Calu3 (cell line): ENCODE measurements around the gene DAP3. TPM values are rescaled to one million over a fixed set of nuclear protein-coding genes. Genes with fewer than 3 reads are reported as not detected.
"Not testable (repeated sequence)": the region's sequence is repeated elsewhere in the genome, so short reads cannot be mapped to it uniquely, and the experiment has no call there.

Experiments
- Bru-seq: library from RNA; stranded (reverse); fragments of 400-500 nt; gene quantifications from one replicate; lab custom pipeline; 2021; lab: Mats Ljungman, UMichigan
- BruChase-seq, 2 experiments: library from RNA; stranded (reverse); fragments of 400-500 nt; gene quantifications; one replicate each; lab custom pipeline; 2021; lab: Mats Ljungman, UMichigan
- BruUV-seq: library from RNA; stranded (reverse); fragments of 400-500 nt; replicated peaks from 2 replicates; lab custom pipeline; 2021; lab: Mats Ljungman, UMichigan
- CTCF ChIA-PET: fragments of 300-600 bp; sonication (Branson Sonifier 250); formaldehyde crosslinking; loops from one replicate; lab custom pipeline; 2022; ENCODE audit warnings: antibody characterized with exemption; lab: Charles Lee
- DNase-seq: peaks from one replicate; pipeline ENCODE4 v3.0.0; 2022
- H3K27ac Mint-ChIP-seq: one replicate; pipeline ENCODE4 v1.8.0; 2022; ENCODE audit warnings: mixed read lengths; ENCODE audit not compliant: unreplicated experiment
- H3K27me3 Mint-ChIP-seq: one replicate; pipeline ENCODE4 v1.8.0; 2022; ENCODE audit warnings: mixed read lengths; ENCODE audit not compliant: unreplicated experiment
- H3K36me3 Mint-ChIP-seq: one replicate; pipeline ENCODE4 v1.8.0; 2022; ENCODE audit warnings: mild to moderate bottlenecking, moderate library complexity, mixed read lengths; ENCODE audit not compliant: insufficient read depth, unreplicated experiment
- H3K4me1 Mint-ChIP-seq: one replicate; pipeline ENCODE4 v1.8.0; 2022; ENCODE audit warnings: mild to moderate bottlenecking, low read depth, mixed read lengths; ENCODE audit not compliant: unreplicated experiment
- H3K4me3 Mint-ChIP-seq: one replicate; pipeline ENCODE4 v1.8.0; 2022; ENCODE audit warnings: mild to moderate bottlenecking, low read depth, moderate library complexity, mixed read lengths; ENCODE audit not compliant: unreplicated experiment
- H3K9me3 Mint-ChIP-seq: one replicate; pipeline ENCODE4 v1.8.0; 2022; ENCODE audit warnings: low read depth, mixed read lengths; ENCODE audit not compliant: unreplicated experiment
- intact Hi-C: fragments of 100-400 bp; cut with micrococcal nuclease; formaldehyde crosslinking; loops from one replicate; pipeline ENCODE4 v1.10.0; 2022; ENCODE audit not compliant: unreplicated experiment
- long read RNA-seq: library from polyadenylated mRNA; stranded (forward); transcript quantifications from one replicate; pipeline ENCODE4 v2.0.0, GENCODE V29; 2022
- total RNA-seq: library from RNA; stranded (reverse); gene quantifications from 2 replicates; pipeline ENCODE4 v1.2.3, GENCODE V29; 2022
- TF ChIP-seq, protein P1 (sequence below): fragments of 200-600 bp; IDR thresholded peaks from one replicate; pipeline ENCODE4 v1.8.0; 2022; ENCODE audit warnings: antibody characterized with exemption; ENCODE audit not compliant: unreplicated experiment

The DAP3 gene
- total RNA-seq = 192 and 199 TPM in 2 replicates
- Bru-seq, nascent RNA = percentile 91 among the genes with signal in this experiment
- percentile 91 among the genes with signal in this experiment for BruChase-seq, experiment 1, labeled RNA remaining after a 6-hour chase
- BruChase-seq, experiment 2, labeled RNA remaining after a 2-hour chase = percentile 89 among the genes with signal in this experiment
- long read RNA-seq, transcript DAP3-225 (12 exons, 1,894 nt) = minor isoform, 8 of 165 reads
- long read RNA-seq, transcript DAP3-202 (13 exons, 2,089 nt) = major isoform, 77 of 165 reads
- long read RNA-seq, transcript DAP3-201 (13 exons, 1,649 nt) = minor isoform, 25 of 165 reads
- long read RNA-seq, partial matches to known transcripts = 12 of 165 reads
- long read RNA-seq, other reads (novel, unspliced or antisense) = 37 of 165 reads

DNA sequence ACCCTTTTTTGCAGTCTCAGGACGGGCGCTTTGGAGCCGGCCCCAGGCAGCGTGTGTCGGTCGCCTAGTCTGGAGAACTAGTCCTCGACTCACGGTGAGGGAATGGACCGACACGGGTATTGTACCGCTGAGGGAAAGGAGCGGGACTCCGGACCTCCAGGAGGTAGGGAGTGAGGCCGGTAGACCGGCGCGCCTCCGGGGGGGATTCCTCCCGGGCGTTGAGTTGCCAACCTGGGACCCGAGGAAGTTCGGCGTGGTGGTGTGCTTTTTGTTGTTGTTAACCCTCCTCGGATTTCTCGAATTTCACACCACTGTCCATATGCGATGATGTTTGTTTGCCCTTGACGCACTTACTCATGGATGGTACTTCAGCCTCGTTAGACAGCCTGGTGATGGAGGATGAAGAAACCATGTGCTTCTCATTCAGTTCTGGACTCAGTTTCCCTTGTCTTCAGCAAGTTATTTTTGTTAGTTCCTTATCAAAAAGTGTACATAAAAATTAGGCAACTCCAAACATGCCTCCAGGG lies at the start of gene DAP3:
TSS of gene DAP3 (plus strand) at position 11 of the 527 bp plus-strand sequence. CDS start 20,689 bp downstream, outside the sequence.
- intact Hi-C loops, DNase-seq, H3K9me3 Mint-ChIP-seq, H3K27me3 Mint-ChIP-seq: not testable (repeated sequence)
- CTCF ChIA-PET = interaction anchor here (0.6 kb wide), 1 partner anchor 559 kb away, joined by 4 read pairs; no protein-coding TSS in a partner anchor
- peak within 1 kb of the TSS; percentile 100 for H3K4me3 Mint-ChIP-seq
- peaks cover 35% of the 10 kb centered on the region for H3K4me1 Mint-ChIP-seq
- TSS peak; percentile 51 for BruUV-seq
- H3K36me3 Mint-ChIP-seq = peaks cover 74% of the 10 kb centered on the region
- H3K27ac Mint-ChIP-seq = peak within 1 kb of the TSS; percentile 98

DNA sequence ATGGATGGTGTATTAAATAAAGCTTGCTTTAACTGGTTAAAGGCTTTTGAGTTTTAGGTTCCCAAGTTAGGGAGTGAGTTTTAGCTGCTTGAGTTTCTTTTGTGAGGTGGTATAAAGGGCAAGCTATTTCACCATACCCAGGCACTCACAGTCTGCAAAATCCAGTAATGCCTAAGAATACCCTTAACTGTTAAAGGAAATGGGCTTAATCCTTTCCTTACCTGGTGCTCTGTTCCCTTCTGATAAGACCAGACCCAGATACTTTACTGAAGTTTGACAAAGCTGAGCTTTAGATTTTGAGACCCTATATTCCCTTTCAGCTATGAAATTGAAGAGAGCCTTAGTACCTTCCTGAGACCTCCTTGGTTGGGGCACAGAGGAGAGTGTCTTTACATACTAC lies 48.5 kb upstream of the DAP3 start:
- peaks cover 3% of the 10 kb centered on the region for H3K9me3 Mint-ChIP-seq
- peaks cover 37% of the 10 kb centered on the region for H3K4me1 Mint-ChIP-seq
- TF ChIP-seq, protein P1, sequence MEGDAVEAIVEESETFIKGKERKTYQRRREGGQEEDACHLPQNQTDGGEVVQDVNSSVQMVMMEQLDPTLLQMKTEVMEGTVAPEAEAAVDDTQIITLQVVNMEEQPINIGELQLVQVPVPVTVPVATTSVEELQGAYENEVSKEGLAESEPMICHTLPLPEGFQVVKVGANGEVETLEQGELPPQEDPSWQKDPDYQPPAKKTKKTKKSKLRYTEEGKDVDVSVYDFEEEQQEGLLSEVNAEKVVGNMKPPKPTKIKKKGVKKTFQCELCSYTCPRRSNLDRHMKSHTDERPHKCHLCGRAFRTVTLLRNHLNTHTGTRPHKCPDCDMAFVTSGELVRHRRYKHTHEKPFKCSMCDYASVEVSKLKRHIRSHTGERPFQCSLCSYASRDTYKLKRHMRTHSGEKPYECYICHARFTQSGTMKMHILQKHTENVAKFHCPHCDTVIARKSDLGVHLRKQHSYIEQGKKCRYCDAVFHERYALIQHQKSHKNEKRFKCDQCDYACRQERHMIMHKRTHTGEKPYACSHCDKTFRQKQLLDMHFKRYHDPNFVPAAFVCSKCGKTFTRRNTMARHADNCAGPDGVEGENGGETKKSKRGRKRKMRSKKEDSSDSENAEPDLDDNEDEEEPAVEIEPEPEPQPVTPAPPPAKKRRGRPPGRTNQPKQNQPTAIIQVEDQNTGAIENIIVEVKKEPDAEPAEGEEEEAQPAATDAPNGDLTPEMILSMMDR = no peak
- no peak for DNase-seq
- H3K4me3 Mint-ChIP-seq = no peak overlapping the region
- H3K27me3 Mint-ChIP-seq = no peaks in the 10 kb centered on the region
- CTCF ChIA-PET = interaction anchor here (0.6 to 0.7 kb wide), 3 partner anchors 165 to 358 kb away, joined by 3 to 7 read pairs (median 4); no protein-coding TSS in a partner anchor
- intact Hi-C loops = no loop called here
- no TSS peak for BruUV-seq
- H3K27ac Mint-ChIP-seq = no peak overlapping the region
- H3K36me3 Mint-ChIP-seq = peaks cover 14% of the 10 kb centered on the region

DNA sequence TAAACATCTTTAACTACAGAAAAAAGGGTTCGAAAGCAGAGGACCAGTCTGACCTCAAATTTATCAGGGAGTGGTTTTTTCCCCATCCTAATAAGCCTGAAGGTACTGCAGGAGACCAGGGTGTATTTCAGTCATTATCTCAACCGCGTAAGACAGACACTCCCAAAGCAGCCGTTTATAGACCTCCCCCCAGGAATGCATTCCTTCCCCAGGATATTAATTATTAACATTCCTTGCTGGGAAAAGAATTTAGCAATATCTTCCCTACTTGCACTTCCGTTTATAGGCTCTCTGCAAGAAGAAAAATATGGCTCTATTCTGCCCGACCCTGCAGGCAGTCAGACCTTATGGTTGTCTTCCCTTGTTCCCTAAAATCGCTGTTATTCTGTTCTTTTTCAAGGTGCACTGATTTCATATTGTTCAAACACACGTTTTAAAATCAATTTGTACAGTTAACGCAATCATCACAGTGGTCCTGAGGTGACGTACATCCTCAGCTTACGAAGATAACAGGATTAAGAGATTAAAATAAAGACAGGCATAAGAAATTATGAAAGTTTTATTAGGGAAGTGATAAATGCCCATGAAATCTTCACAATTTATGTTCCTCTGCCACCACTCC lies 46.2 kb upstream of the DAP3 start:
- BruUV-seq, CTCF ChIA-PET: not testable (repeated sequence)
- H3K27ac Mint-ChIP-seq = peak overlapping the region; percentile 15

DNA sequence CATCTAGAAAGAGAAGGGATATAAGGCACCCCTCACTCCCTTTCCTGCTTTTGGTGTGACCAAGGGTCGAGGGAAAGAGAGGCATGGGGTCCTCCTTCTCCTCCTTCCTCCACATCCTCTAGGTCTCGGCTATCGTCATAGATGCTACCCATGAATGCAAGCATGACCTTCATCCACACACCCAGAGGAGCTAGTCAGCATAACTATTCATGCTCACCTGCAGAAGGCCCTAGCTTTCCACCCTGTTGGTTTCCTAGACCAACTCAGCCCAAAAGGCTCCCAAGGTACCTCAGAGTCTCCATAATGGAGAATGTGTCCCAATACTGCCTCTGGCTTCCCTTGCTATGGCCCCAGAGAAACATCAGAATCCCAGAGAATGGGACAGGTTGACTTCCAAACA lies 45.7 kb upstream of the DAP3 start:
- CTCF ChIA-PET = no interaction called here
- Mint-ChIP-seq H3K4me1 (peaks cover 40% of the 10 kb centered on the region), H3K27ac (no peak overlapping the region), H3K4me3 (no peak overlapping the region), H3K9me3 (peaks cover 3% of the 10 kb centered on the region), H3K27me3 (no peaks in the 10 kb centered on the region), H3K36me3 (peaks cover 17% of the 10 kb centered on the region)
- TF ChIP-seq, protein P1 = no peak
- DNase-seq = no peak
- intact Hi-C loops = no loop called here
- BruUV-seq = no TSS peak

More for the DNA sequence above, 46.2 kb upstream of the DAP3 start:
- H3K4me3 Mint-ChIP-seq = peak overlapping the region; percentile 11
- peaks cover 14% of the 10 kb centered on the region for H3K36me3 Mint-ChIP-seq
- H3K4me1 Mint-ChIP-seq = peaks cover 37% of the 10 kb centered on the region
- H3K27me3 Mint-ChIP-seq, H3K9me3 Mint-ChIP-seq, intact Hi-C loops: not testable (repeated sequence)
- peak; percentile 18 for DNase-seq

DNA sequence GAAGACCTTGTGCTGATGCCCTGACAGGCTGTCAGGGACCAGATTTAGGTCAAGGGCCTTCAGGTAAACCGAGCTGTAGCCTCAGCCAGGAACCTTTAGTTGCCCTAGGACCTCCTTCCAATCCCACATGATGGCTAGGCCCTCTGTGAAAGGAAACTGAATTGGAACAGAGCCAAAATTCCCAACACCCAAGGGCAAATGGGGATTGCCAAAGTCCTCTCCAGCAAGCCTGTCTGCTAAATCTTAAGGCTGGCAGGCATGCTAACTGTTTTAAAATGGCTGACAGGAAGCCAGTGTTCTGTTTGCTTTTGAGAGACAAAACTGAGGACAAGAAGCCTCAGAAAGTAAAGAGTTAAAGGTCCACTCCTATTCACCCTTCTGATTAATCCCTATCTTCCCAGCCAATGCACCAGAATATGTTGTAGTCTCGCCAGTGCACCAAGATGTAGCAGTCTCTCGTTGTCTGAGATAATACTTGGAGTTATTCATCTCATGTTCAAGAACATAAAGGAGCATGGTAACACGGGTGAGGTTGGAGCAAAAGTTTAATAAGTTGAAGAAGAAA lies 43.8 kb upstream of the DAP3 start:
- intact Hi-C loops = no loop called here
- DNase-seq = no peak
- no TSS peak for BruUV-seq
- peaks cover 46% of the 10 kb centered on the region for H3K4me1 Mint-ChIP-seq
- H3K27me3 Mint-ChIP-seq = no peaks in the 10 kb centered on the region
- TF ChIP-seq, protein P1 = no peak
- CTCF ChIA-PET = no interaction called here
- H3K27ac Mint-ChIP-seq = no peak overlapping the region
- peaks cover 23% of the 10 kb centered on the region for H3K36me3 Mint-ChIP-seq
- peaks cover 3% of the 10 kb centered on the region for H3K9me3 Mint-ChIP-seq
- no peak overlapping the region for H3K4me3 Mint-ChIP-seq
